ENCODE data around the gene MZT1. TPM values are rescaled to one million over a fixed set of nuclear protein-coding genes. Genes with fewer than 3 reads are reported as not detected.

The MZT1 gene
- total and polyA plus RNA-seq, 4 donors = 1.9 to 16.4 (median 2.3) TPM

GRCh38 chr13:72716776-72717175 is 10.7 kb downstream of the MZT1 start:
- peaks cover 0 to 3% (median 0%) of the 10 kb centered on the region in 4 donors for H3K9me3 ChIP-seq (ENCODE audit: control insufficient read depth in 4 of 4, low read length in 3 of 4)
- no peak for DNase-seq (ENCODE audit: low spot score)
- no peak overlapping the region for H3K27ac ChIP-seq (ENCODE audit: low read depth in 1 of 2, low read length in 2 of 2)
- no peaks in the 10 kb centered on the region for H3K4me1 ChIP-seq (ENCODE audit: control insufficient read depth in 4 of 4, insufficient read depth in 4 of 4, low read length in 3 of 4)
- H3K27me3 ChIP-seq (ENCODE audit: control insufficient read depth in 4 of 4, insufficient read depth in 4 of 4, low read length in 3 of 4) = no peaks in the 10 kb centered on the region
- 60% methylated on average over 3 of the region's 3 CpGs for WGBS
- H3K4me3 ChIP-seq (ENCODE audit: low read depth in 1 of 3, low read length in 3 of 3) = no peak overlapping the region
- no peak for TF ChIP-seq SP1 (IDR thresholded peaks at IDR 0.05)
- no peak for TF ChIP-seq JUND (IDR thresholded peaks at IDR 0.05)
- TF ChIP-seq TAF1 (conservative IDR thresholded peaks at IDR 0.05) = no peak
- TF ChIP-seq EGR1 (IDR thresholded peaks at IDR 0.05; ENCODE audit: low read depth in 2 of 2) = no peak
- no peak for TF ChIP-seq GABPA (IDR thresholded peaks at IDR 0.05 in 1 of 2, conservative IDR thresholded peaks at IDR 0.05 in 1 of 2)
- no peak for TF ChIP-seq NR2F2 (IDR thresholded peaks at IDR 0.05)
- no peak for TF ChIP-seq FOXA2 (IDR thresholded peaks at IDR 0.05)
- no peak for TF ChIP-seq CTCF (IDR thresholded peaks at IDR 0.05; ENCODE audit: low read depth, low read length, missing input control)
- TF ChIP-seq MAX (IDR thresholded peaks at IDR 0.05) = no peak
- no peak for TF ChIP-seq ATF3 (IDR thresholded peaks at IDR 0.05)
- no peak for TF ChIP-seq YY1 (IDR thresholded peaks at IDR 0.05)
- TF ChIP-seq FOXA1 (IDR thresholded peaks at IDR 0.05) = no peak
- no peak for TF ChIP-seq HNF4A (conservative IDR thresholded peaks at IDR 0.05)
- TF ChIP-seq RAD21 (IDR thresholded peaks at IDR 0.05) = no peak
- TF ChIP-seq HNF4G (IDR thresholded peaks at IDR 0.05) = no peak
- TF ChIP-seq ZBTB33 (IDR thresholded peaks at IDR 0.05) = no peak
- no peak for TF ChIP-seq REST (IDR thresholded peaks at IDR 0.05)
- peaks cover 0 to 16% (median 7%) of the 10 kb centered on the region in 4 donors for H3K36me3 ChIP-seq (ENCODE audit: control insufficient read depth in 4 of 4, insufficient read depth in 3 of 4, low read depth in 1 of 4, low read length in 3 of 4)
- H3K9ac ChIP-seq (ENCODE audit: low read depth in 1 of 2, low read length in 2 of 2) = no peak overlapping the region

- H3K4me1 ChIP-seq (ENCODE audit: control insufficient read depth in 4 of 4, insufficient read depth in 4 of 4, low read length in 3 of 4) = no peaks in the 10 kb centered on the region
- WGBS = 31% methylated on average over 1 of the region's 1 CpG
- no peak overlapping the region for H3K4me3 ChIP-seq (ENCODE audit: low read depth in 1 of 3, low read length in 3 of 3)
- H3K27ac ChIP-seq (ENCODE audit: low read depth in 1 of 2, low read length in 2 of 2) = no peak overlapping the region
- H3K36me3 ChIP-seq (ENCODE audit: control insufficient read depth in 4 of 4, insufficient read depth in 3 of 4, low read depth in 1 of 4, low read length in 3 of 4) = no peaks in the 10 kb centered on the region
- no peaks in the 10 kb centered on the region for H3K27me3 ChIP-seq (ENCODE audit: control insufficient read depth in 4 of 4, insufficient read depth in 4 of 4, low read length in 3 of 4)
- DNase-seq (ENCODE audit: low spot score) = no peak
- TF ChIP-seq CTCF (IDR thresholded peaks at IDR 0.05; ENCODE audit: low read depth, low read length, missing input control) = no peak
- TF ChIP-seq GABPA (IDR thresholded peaks at IDR 0.05 in 1 of 2, conservative IDR thresholded peaks at IDR 0.05 in 1 of 2) = no peak
- TF ChIP-seq ATF3 (IDR thresholded peaks at IDR 0.05) = no peak
- H3K9ac ChIP-seq (ENCODE audit: low read depth in 1 of 2, low read length in 2 of 2) = no peak overlapping the region
- H3K9me3 ChIP-seq (ENCODE audit: control insufficient read depth in 4 of 4, low read length in 3 of 4) = no peaks in the 10 kb centered on the region
These were observed 26.9 kb downstream of the MZT1 start for GRCh38 chr13:72700509-72700908.

Data from liver (tissue), 9 donors.